Body of pancreas (tissue), 4 donors: ENCODE results near the gene ATG2A. TPM values are rescaled to one million over a fixed set of nuclear protein-coding genes. Genes with fewer than 3 reads are reported as not detected.

Experiments used
- ATAC-seq: fragments of 150-250 bp; one replicate; pipeline ENCODE4 v1.9.1; 2016
- DNase-seq, 4 donors: peaks; one replicate each; pipeline ENCODE4 v3.0.0-alpha.2; 2019
- H3K27ac ChIP-seq, 4 donors: fragments of 200-600 bp; sonication (generic); 1 replicate in 3 of 4; 2 replicates in 1 of 4; pipeline versions ENCODE4 v1.5.1 to v1.6.1; 2016 to 2019; ENCODE audit warnings: mild to moderate bottlenecking in 1 of 4, mixed read lengths in 1 of 4, moderate library complexity in 1 of 4
- H3K27me3 ChIP-seq, 2 donors: fragments of 200-600 bp; sonication (generic); one replicate each; pipeline ENCODE4 v1.6.0; 2016; ENCODE audit warnings: mild to moderate bottlenecking in 1 of 2
- H3K36me3 ChIP-seq, 2 donors: fragments of 200-600 bp; sonication (generic); replicated peaks in 1 of 2; 2 replicates each; pipeline ENCODE4 v1.5.1; 2016; ENCODE audit warnings: low read depth in 2 of 2; ENCODE audit not compliant: insufficient read depth in 1 of 2
- H3K4me1 ChIP-seq: fragments of 200-600 bp; sonication (generic); one replicate; pipeline ENCODE4 v1.6.0; 2016
- H3K4me3 ChIP-seq, 2 donors: fragments of 200-600 bp; sonication (generic); 1 replicate in 1 of 2; 2 replicates in 1 of 2; pipeline ENCODE4 v1.5.1; 2016 to 2019
- H3K9me3 ChIP-seq, 3 donors: fragments of 200-600 bp; sonication (generic); 1 replicate in 2 of 3; 2 replicates in 1 of 3; pipeline ENCODE4 v1.5.1; 2016
- CTCF ChIP-seq, 7 experiments: fragments of 450-650 bp in 4 of 7; fragments of 200-600 bp in 3 of 7; sonication (generic) in 3 of 7; IDR thresholded peaks; one replicate each; pipeline ENCODE4 v1.5.1; 2016 to 2019; ENCODE audit warnings: antibody characterized with exemption in 7 of 7
- POLR2A ChIP-seq, 3 donors: fragments of 450-650 bp; IDR thresholded peaks; one replicate each; pipeline ENCODE4 v1.6.1; 2016; ENCODE audit warnings: antibody characterized with exemption in 3 of 3, mild to moderate bottlenecking in 2 of 3
- WGBS, 2 donors: methylation state at CpG; one replicate each; pipeline ENCODE4 v1.1.5; 2017; 5-methylcytosine and 5-hydroxymethylcytosine counted together
- intact Hi-C: fragments of 100-400 bp; cut with DNase I; formaldehyde crosslinking; loops from one replicate; pipeline ENCODE4 v1.15.1; 2023
- total RNA-seq, 2 donors: library from RNA; depleted of rRNA; stranded (reverse); fragments of >200 nt; gene quantifications; one replicate each; pipeline ENCODE4 v1.1.0, GENCODE V29; 2016

Gene ATG2A
- total RNA-seq, 2 donors from 2014 or later, result 16.3 to 34.3 TPM

- peaks cover 0 to 43% of the 10 kb centered on the region in 2 donors for H3K36me3 ChIP-seq
- no peak for DNase-seq
- no peaks in the 10 kb centered on the region for H3K27me3 ChIP-seq
- 91 to 96% methylated on average over 12 to 29 of the region's 39 CpGs for WGBS, 2 donors
- no peaks in the 10 kb centered on the region for H3K4me1 ChIP-seq
- no peaks in the 10 kb centered on the region for H3K9me3 ChIP-seq
- H3K4me3 ChIP-seq, result no peak overlapping the region
- intact Hi-C loops, result loop anchor here (10.0 kb wide), 1 partner anchor 95 kb away; no protein-coding TSS in a partner anchor
- no peak for ATAC-seq
- TF ChIP-seq POLR2A (IDR thresholded peaks at IDR 0.05), result no peak
- no peak overlapping the region for H3K27ac ChIP-seq
These were observed 7.2 kb downstream of the ATG2A start for GRCh38 chr11:64909653-64910343.

GRCh38 chr11:64908766-64909165 lies 8.2 kb downstream of the ATG2A start:
- intact Hi-C loops, result loop anchor here (10.0 kb wide), 1 partner anchor 96 kb away; no protein-coding TSS in a partner anchor
- Histone ChIP-seq H3K4me3 (no peak overlapping the region), H3K9me3 (no peaks in the 10 kb centered on the region), H3K27ac (no peak overlapping the region), H3K27me3 (no peaks in the 10 kb centered on the region), H3K36me3 (peaks cover 0 to 43% of the 10 kb centered on the region in 2 donors), H3K4me1 (no peaks in the 10 kb centered on the region)
- ATAC-seq, result no peak
- DNase-seq, result no peak
- 79 to 84% methylated on average over 7 to 9 of the region's 11 CpGs for WGBS, 2 donors
- TF ChIP-seq POLR2A (IDR thresholded peaks at IDR 0.05) (no peak), CTCF (IDR thresholded peaks at IDR 0.05) (no peak)

- Histone ChIP-seq H3K36me3 (peaks cover 3 to 51% of the 10 kb centered on the region in 2 donors), H3K4me3 (no peak overlapping the region), H3K4me1 (no peaks in the 10 kb centered on the region), H3K27ac (no peak overlapping the region), H3K9me3 (no peaks in the 10 kb centered on the region), H3K27me3 (no peaks in the 10 kb centered on the region)
- TF ChIP-seq CTCF (IDR thresholded peaks at IDR 0.05) (no peak), POLR2A (IDR thresholded peaks at IDR 0.05) (no peak)
- 98 to 100% methylated on average over 2 to 13 of the region's 13 CpGs for WGBS, 2 donors
- DNase-seq (no peak), ATAC-seq (no peak)
- intact Hi-C loops, result loop anchor here (10.0 kb wide), 1 partner anchor 99 kb away; no protein-coding TSS in a partner anchor
These were observed 10.7 kb downstream of the ATG2A start for GRCh38 chr11:64906314-64906635.

GRCh38 chr11:64905516-64906313 lies 11.3 kb downstream of the ATG2A start:
- no peak for TF ChIP-seq POLR2A (IDR thresholded peaks at IDR 0.05)
- TF ChIP-seq CTCF (IDR thresholded peaks at IDR 0.05), result no peak
- WGBS, 2 donors, result 90 to 94% methylated on average over 6 to 25 of the region's 25 CpGs
- no peaks in the 10 kb centered on the region for H3K4me1 ChIP-seq
- DNase-seq (no peak), ATAC-seq (no peak)
- no peak overlapping the region for H3K27ac ChIP-seq
- no peak overlapping the region for H3K4me3 ChIP-seq
- H3K27me3 ChIP-seq, result no peaks in the 10 kb centered on the region
- H3K36me3 ChIP-seq, result peaks cover 3 to 47% of the 10 kb centered on the region in 2 donors
- intact Hi-C loops, result loop anchor here (10.0 kb wide), 1 partner anchor 99 kb away; no protein-coding TSS in a partner anchor
- no peaks in the 10 kb centered on the region for H3K9me3 ChIP-seq

GRCh38 chr11:64903291-64903833 lies 13.6 kb downstream of the ATG2A start:
- Histone ChIP-seq H3K9me3 (no peaks in the 10 kb centered on the region), H3K27me3 (no peaks in the 10 kb centered on the region), H3K27ac (no peak overlapping the region), H3K36me3 (peaks cover 3 to 40% of the 10 kb centered on the region in 2 donors), H3K4me3 (no peak overlapping the region), H3K4me1 (no peaks in the 10 kb centered on the region)
- TF ChIP-seq POLR2A (IDR thresholded peaks at IDR 0.05), result no peak
- no peak for TF ChIP-seq CTCF (IDR thresholded peaks at IDR 0.05)
- DNase-seq, result no peak
- intact Hi-C loops, result loop anchor here (10.0 kb wide), 1 partner anchor 101 kb away; no protein-coding TSS in a partner anchor
- 89 to 95% methylated on average over 14 to 18 of the region's 23 CpGs for WGBS, 2 donors
- ATAC-seq, result no peak
